Activated CD4-positive, alpha-beta T cell treated with anti-CD3 and anti-CD28 coated beads for 36 hours (primary cell): ENCODE results near the gene ZBTB40. TPM values are rescaled to one million over a fixed set of nuclear protein-coding genes. Genes with fewer than 3 reads are reported as not detected.

ENCODE experiments used
- ATAC-seq: fragments of 200-7000 bp; cut with Tn5 transposase; one replicate; pipeline ENCODE4 v1.10.0; 2021; ENCODE audit warnings: mild to moderate bottlenecking, moderate library complexity
- CTCF ChIA-PET: fragments of 350-600 bp; sonication (Branson Sonifier 250); formaldehyde crosslinking; loops from one replicate; lab custom pipeline; 2021; ENCODE audit warnings: antibody characterized with exemption; lab: Charles Lee
- POLR2A ChIA-PET: fragments of 350-600 bp; sonication (Branson Sonifier 250); formaldehyde crosslinking; loops from one replicate; lab custom pipeline; 2021; ENCODE audit warnings: antibody characterized with exemption, inconsistent platforms; lab: Charles Lee
- DNase-seq: peaks from one replicate; pipeline ENCODE4 v3.0.0-alpha.2; 2020
- H3K27ac Mint-ChIP-seq: one replicate; pipeline ENCODE4 v1.8.0; 2021; ENCODE audit warnings: mixed read lengths
- H3K27me3 Mint-ChIP-seq: one replicate; pipeline ENCODE4 v1.8.0; 2021; ENCODE audit warnings: mixed read lengths
- H3K36me3 Mint-ChIP-seq: one replicate; pipeline ENCODE4 v1.8.0; 2021; ENCODE audit warnings: low read depth, mixed read lengths
- H3K4me1 Mint-ChIP-seq: one replicate; pipeline ENCODE4 v1.8.0; 2021; ENCODE audit warnings: mixed read lengths
- H3K4me3 Mint-ChIP-seq: one replicate; pipeline ENCODE4 v1.8.0; 2021; ENCODE audit warnings: mild to moderate bottlenecking, moderate library complexity, mixed read lengths
- H3K9me3 Mint-ChIP-seq: one replicate; pipeline ENCODE4 v1.8.0; 2021; ENCODE audit warnings: low read depth, mixed read lengths
- intact Hi-C, 2 experiments: fragments of 100-400 bp; cut with DNase I in 1 of 2; cut with micrococcal nuclease in 1 of 2; formaldehyde crosslinking; loops; one replicate each; pipeline versions ENCODE4 v1.14.2 to v1.15.1; 2022 to 2024; cut with DNase I, micrococcal nuclease
- total RNA-seq, 2 experiments: library from RNA; stranded (reverse); gene quantifications; one replicate each; pipeline ENCODE4 v1.2.3, GENCODE V29; 2021

The ZBTB40 gene
- total RNA-seq, 2 experiments from 2014 or later, result 12.7 to 13.5 TPM

DNA sequence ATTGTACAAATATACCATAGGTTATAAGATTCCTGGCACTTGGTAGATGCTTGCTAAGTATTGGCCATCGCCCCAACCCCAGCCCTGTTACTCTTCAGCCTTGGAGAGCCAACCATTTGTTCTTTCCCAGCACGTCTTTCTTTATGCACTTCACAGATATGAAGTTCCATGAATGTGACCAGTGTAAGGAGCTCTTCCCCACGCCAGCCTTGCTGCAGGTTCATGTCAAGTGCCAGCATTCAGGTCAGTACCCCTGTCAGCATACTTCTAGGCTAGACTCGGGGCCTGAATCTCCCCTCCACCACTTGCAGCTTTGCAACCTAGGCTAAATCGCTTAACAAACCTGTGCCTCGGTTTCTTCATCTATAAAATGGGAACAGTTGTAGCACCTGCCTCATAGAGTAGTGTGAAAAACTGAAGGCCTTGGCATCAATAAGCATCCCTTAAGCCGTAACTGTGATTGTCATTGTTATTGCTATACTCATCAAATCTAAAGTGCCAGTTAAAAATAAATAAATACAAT is 70.6 kb downstream of the ZBTB40 start:
- Mint-ChIP-seq H3K36me3 (peaks cover 37% of the 10 kb centered on the region), H3K27ac (no peak overlapping the region), H3K4me1 (no peaks in the 10 kb centered on the region), H3K27me3 (no peaks in the 10 kb centered on the region), H3K9me3 (no peaks in the 10 kb centered on the region), H3K4me3 (no peak overlapping the region)
- CTCF ChIA-PET, result no interaction called here
- DNase-seq (no peak), ATAC-seq (no peak)
- POLR2A ChIA-PET, result no interaction called here
- intact Hi-C loops, result no loop called here

DNA sequence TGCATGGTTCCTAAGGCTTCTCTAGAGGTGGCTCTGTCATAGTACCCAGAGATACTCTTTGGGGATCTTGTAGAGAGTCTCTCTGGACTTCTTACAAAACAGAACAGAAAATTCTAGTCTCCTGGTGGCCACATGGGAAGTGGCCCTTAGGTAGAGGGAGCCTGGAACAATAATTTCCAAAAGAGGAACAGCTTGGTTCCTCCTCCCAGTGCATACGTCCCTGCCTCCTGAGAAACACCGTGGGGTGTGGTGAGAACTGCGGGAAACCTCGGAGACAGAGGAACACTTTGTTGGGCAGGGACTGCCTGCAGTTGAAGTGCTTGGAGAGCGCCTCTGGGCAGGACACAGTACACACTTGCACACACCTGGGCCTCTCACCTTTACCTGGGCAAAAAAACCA is 72.8 kb downstream of the ZBTB40 start:
- H3K27me3 Mint-ChIP-seq, result no peaks in the 10 kb centered on the region
- ChIA-PET POLR2A (no interaction called here), CTCF (no interaction called here)
- ATAC-seq, result no peak
- DNase-seq, result no peak
- peaks cover 28% of the 10 kb centered on the region for H3K36me3 Mint-ChIP-seq
- no peak overlapping the region for H3K27ac Mint-ChIP-seq
- H3K4me1 Mint-ChIP-seq, result no peaks in the 10 kb centered on the region
- no peaks in the 10 kb centered on the region for H3K9me3 Mint-ChIP-seq
- intact Hi-C loops, result no loop called here
- H3K4me3 Mint-ChIP-seq, result no peak overlapping the region

DNA sequence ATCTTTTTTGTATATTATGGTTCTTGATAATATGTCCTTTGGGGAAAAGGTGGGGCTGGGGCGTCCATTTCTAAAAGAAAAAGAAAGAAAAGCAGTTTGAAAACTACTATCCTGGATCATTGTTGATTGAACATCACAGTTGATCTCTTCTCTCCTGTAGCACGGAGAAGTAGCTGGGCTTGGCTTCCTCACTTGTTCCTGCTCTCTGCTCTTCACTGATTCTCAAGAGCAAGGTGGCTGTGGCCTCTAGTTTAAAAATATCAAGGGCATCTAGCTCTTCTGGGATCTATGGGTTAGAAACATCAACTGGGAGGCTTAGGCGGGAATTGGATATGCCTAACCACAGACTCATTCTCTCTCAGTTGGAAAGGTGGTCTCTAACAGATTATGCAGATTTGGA is 73.6 kb downstream of the ZBTB40 start:
- intact Hi-C loops, result no loop called here
- CTCF ChIA-PET, result no interaction called here
- DNase-seq (no peak), ATAC-seq (no peak)
- H3K4me1 Mint-ChIP-seq, result no peaks in the 10 kb centered on the region
- H3K9me3 Mint-ChIP-seq, result no peaks in the 10 kb centered on the region
- H3K27ac Mint-ChIP-seq, result no peak overlapping the region
- no peak overlapping the region for H3K4me3 Mint-ChIP-seq
- peaks cover 29% of the 10 kb centered on the region for H3K36me3 Mint-ChIP-seq
- no peaks in the 10 kb centered on the region for H3K27me3 Mint-ChIP-seq
- POLR2A ChIA-PET, result no interaction called here

DNA sequence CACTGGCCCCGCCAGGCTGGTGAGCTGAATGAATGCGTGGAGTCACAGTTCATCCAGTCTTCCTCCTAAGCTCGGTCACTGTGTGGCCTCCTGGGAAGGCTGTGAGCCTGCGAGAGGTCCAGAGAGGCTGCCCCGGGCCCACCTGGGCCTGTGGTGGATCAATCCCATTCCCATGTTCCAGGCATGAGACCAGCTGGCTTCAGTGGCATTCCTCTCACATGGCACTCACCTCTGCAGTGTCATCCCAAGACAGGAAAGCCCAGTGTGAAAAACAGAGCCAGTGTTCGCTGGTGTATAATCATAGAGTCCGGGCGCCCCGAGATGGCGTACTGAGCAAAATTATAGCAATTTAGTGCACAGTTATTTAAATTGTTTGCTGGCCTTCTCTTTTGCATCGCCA is 74.0 kb downstream of the ZBTB40 start:
- ChIA-PET POLR2A (no interaction called here), CTCF (no interaction called here)
- ATAC-seq (no peak), DNase-seq (no peak)
- Mint-ChIP-seq H3K27me3 (no peaks in the 10 kb centered on the region), H3K36me3 (peaks cover 28% of the 10 kb centered on the region), H3K4me3 (no peak overlapping the region), H3K9me3 (no peaks in the 10 kb centered on the region), H3K4me1 (no peaks in the 10 kb centered on the region), H3K27ac (no peak overlapping the region)
- intact Hi-C loops, result no loop called here

DNA sequence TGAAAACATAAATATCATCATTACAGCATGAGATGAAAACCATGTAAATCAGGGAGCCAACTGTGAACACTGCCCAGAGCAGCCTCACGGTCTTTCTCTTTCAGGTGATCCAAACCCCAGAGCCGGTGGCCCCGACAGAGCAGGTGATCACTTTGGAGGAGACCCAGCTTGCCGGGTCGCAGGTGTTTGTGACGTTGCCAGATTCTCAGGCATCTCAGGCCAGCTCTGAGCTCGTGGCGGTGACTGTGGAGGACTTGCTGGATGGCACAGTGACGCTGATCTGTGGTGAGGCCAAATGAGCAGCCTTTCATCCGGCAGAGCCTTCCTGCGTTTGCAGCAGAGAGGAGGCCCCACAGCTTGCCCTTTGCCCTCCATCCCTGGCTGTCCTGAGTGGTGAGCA is 74.4 kb downstream of the ZBTB40 start:
- Mint-ChIP-seq H3K4me3 (no peak overlapping the region), H3K27ac (no peak overlapping the region), H3K9me3 (no peaks in the 10 kb centered on the region), H3K27me3 (no peaks in the 10 kb centered on the region), H3K36me3 (peaks cover 27% of the 10 kb centered on the region), H3K4me1 (no peaks in the 10 kb centered on the region)
- intact Hi-C loops, result no loop called here
- DNase-seq, result no peak
- CTCF ChIA-PET, result no interaction called here
- no peak for ATAC-seq
- POLR2A ChIA-PET, result no interaction called here

DNA sequence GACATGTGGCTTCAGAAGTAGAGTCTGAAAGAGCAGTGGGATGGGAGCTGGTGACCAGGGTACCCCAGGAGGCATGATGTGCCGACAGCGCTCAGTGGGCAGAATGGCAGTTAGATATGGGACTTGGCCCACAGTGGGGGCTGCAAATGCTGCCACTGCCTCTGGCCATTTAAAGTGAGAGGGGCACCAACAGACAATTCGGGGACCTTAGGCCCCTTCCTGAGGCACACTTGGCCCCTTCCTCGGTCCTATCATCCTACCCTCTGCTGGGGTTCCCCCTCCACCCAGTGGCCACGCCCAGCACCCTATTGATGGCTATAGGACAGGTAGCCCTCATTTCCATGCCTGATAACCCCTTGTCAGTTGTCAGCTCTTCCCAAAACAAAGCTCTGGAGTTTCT is 75.0 kb downstream of the ZBTB40 start:
- DNase-seq (no peak), ATAC-seq (no peak)
- ChIA-PET CTCF (no interaction called here), POLR2A (interaction anchor here (0.6 kb wide), 1 partner anchor 864 kb away, joined by 3 read pairs; no protein-coding TSS in a partner anchor)
- no peak overlapping the region for H3K4me3 Mint-ChIP-seq
- H3K27ac Mint-ChIP-seq, result no peak overlapping the region
- intact Hi-C loops, result no loop called here
- no peaks in the 10 kb centered on the region for H3K27me3 Mint-ChIP-seq
- no peaks in the 10 kb centered on the region for H3K9me3 Mint-ChIP-seq
- H3K4me1 Mint-ChIP-seq, result no peaks in the 10 kb centered on the region
- H3K36me3 Mint-ChIP-seq, result peaks cover 27% of the 10 kb centered on the region

DNA sequence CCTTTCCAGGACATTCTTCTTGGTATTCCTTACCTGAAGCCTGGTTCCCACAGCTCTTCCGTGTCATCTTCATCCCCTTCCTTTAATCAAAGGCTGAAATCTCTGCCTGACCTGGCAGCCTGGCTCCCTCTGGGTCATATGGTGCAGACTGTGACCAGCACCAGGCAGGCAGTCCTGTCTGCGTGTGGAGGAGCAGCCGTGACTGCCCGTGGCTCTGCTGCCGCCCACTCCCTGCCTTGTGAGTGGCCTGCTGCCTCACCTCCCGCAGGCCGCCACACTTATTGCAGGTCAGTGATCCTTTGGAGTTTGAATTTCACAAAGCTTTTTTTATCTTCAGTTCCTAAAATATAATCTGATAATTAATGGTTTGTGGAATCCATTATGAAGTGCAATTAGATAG is 75.5 kb downstream of the ZBTB40 start:
- no peak for ATAC-seq
- peaks cover 24% of the 10 kb centered on the region for H3K36me3 Mint-ChIP-seq

DNA sequence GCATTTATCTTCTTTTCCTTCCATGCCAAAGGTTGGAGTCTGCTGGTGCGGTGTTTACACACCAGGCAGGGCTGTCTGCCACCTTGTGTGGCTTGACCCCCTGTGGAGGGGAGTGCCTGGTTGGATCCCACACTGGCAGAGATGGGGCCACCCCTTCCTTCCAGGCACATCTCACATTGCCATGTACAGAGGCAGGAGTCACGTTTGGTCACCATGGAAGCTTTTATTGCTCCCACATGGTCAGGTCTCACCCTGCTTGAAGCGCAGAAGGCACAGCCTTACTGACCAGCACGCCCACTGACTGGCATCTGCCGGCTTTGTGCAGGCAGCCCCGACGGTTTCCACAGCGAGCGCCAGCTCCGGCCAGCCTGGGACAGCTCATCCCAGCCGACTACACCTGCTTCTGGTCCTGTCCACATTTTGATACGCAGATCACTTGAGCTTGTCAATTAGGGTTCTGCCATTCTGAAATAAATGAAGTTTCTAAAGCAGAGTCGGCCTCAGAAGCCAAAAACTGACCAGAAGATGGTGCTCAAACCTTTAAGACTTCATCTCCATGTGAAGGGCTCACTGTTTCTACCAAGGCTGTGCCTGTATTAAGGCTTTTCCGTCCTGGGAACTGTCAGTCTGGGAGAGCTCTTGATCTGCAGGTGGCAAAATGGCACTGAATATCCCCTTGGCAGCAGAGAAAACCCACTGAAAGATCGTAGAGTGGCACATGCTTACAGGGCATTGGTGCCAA is 76.1 kb downstream of the ZBTB40 start:
- H3K4me1 Mint-ChIP-seq, result no peaks in the 10 kb centered on the region
- ChIA-PET POLR2A (no interaction called here), CTCF (interaction anchor here (0.5 to 0.6 kb wide), 2 partner anchors 147 to 206 kb away, joined by 3 read pairs; no protein-coding TSS in a partner anchor)
- H3K4me3 Mint-ChIP-seq, result no peak overlapping the region
- no peak for ATAC-seq
- DNase-seq, result no peak
- no peak overlapping the region for H3K27ac Mint-ChIP-seq
- H3K27me3 Mint-ChIP-seq, result no peaks in the 10 kb centered on the region
- H3K36me3 Mint-ChIP-seq, result peaks cover 20% of the 10 kb centered on the region
- intact Hi-C loops, result no loop called here
- no peaks in the 10 kb centered on the region for H3K9me3 Mint-ChIP-seq

More for the DNA sequence above, 75.5 kb downstream of the ZBTB40 start:
- CTCF ChIA-PET, result interaction anchor here (0.5 kb wide), 1 partner anchor 146 kb away, joined by 3 read pairs; no protein-coding TSS in a partner anchor
- Mint-ChIP-seq H3K27me3 (no peaks in the 10 kb centered on the region), H3K4me1 (no peaks in the 10 kb centered on the region), H3K9me3 (no peaks in the 10 kb centered on the region), H3K27ac (no peak overlapping the region), H3K4me3 (no peak overlapping the region)
- DNase-seq, result no peak
- intact Hi-C loops, result no loop called here
- POLR2A ChIA-PET, result interaction anchor here (0.6 kb wide), 1 partner anchor 863 kb away, joined by 3 read pairs; no protein-coding TSS in a partner anchor

DNA sequence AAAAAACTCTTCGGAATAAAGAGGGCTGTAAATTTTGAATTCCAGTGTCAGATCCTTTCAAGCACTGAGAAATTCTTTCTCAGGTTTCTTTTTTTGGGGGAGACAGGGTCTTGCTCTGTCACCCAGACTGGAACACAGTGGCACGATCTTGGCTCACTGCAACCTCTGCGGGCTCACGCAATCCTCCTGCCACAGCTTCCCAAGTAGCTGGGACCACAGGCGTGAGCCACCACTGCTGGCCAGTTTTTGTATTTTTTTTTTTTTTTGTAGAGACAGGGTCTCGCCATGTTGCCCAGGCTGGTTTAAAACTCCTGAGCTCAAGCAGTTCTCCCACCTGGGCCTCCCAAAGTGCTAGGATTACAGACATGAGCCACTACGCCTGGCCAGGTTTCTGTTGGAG is 76.8 kb downstream of the ZBTB40 start:
- H3K9me3 Mint-ChIP-seq, result no peaks in the 10 kb centered on the region
- no peak overlapping the region for H3K27ac Mint-ChIP-seq
- H3K4me3 Mint-ChIP-seq, result no peak overlapping the region
- intact Hi-C loops, result no loop called here
- H3K27me3 Mint-ChIP-seq, result no peaks in the 10 kb centered on the region
- ChIA-PET CTCF (no interaction called here), POLR2A (no interaction called here)
- ATAC-seq, result no peak
- peaks cover 17% of the 10 kb centered on the region for H3K36me3 Mint-ChIP-seq
- no peak for DNase-seq
- H3K4me1 Mint-ChIP-seq, result no peaks in the 10 kb centered on the region

DNA sequence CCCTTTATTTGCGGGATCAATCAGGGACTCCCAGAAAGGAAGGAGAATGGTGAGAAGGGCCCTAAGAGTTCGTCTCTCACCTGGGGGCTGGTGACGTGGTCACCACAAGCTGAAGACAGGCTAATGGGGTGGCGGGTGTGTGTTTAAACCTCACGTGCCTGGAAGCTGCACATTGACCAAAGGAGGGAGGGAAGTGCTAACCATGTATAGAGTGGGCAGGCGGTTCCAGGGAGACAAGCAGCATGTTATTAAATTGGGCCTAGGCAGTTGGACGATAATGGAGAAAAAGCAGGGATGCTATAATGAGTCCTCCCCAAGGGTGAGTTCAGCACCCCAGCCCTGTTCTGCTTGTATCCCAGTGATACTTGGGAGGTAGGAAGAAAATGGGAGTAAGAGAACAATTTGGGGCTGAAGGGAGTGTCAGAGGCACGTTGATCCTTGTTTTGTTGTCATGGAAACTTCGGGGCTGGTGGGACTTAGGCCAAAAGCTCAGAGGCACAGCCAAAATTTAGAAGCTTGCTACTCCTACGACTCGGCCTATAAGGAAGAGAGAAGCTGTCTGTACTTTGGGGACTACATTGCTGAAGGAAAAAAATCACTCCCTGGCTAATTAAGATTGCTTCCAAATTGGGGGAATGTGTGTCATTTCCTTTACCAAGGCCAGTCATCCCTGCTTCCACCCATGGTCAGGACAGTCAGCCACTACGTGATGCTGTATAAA is 78.4 kb downstream of the ZBTB40 start:
- Mint-ChIP-seq H3K27ac (no peak overlapping the region), H3K4me1 (no peaks in the 10 kb centered on the region), H3K4me3 (no peak overlapping the region), H3K9me3 (no peaks in the 10 kb centered on the region), H3K36me3 (peaks cover 9% of the 10 kb centered on the region), H3K27me3 (no peaks in the 10 kb centered on the region)
- ChIA-PET CTCF (interaction anchor here (0.7 kb wide), 1 partner anchor 655 kb away, joined by 3 read pairs; no protein-coding TSS in a partner anchor), POLR2A (no interaction called here)
- DNase-seq (no peak), ATAC-seq (no peak)
- intact Hi-C loops, result no loop called here

DNA sequence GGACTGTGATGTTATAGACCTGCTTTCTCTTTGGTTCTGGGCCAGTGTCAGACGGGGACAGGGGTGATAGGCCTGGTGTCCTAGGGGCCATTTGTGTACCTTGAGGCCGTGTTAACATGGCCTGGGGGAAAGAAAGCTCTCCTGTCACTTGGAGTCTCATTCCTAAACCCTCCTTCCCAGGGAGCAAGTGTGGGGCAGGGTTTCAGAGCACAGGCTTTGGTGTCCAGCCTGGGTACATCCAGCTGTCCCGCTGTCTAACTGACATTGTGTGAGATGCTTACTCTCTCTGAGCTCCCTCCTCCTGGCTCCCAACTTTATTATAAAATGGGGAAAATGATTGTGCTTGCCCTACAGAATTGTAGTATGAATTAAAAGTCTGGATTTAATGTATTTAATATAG is 79.1 kb downstream of the ZBTB40 start:
- no peak for DNase-seq
- H3K27me3 Mint-ChIP-seq, result no peaks in the 10 kb centered on the region
- CTCF ChIA-PET, result interaction anchor here (0.8 kb wide), 1 partner anchor 18 kb away, joined by 4 read pairs; no protein-coding TSS in a partner anchor
- H3K36me3 Mint-ChIP-seq, result peaks cover 6% of the 10 kb centered on the region
- H3K9me3 Mint-ChIP-seq, result no peaks in the 10 kb centered on the region
- H3K4me3 Mint-ChIP-seq, result no peak overlapping the region
- no peak for ATAC-seq
- intact Hi-C loops, result no loop called here
- no peaks in the 10 kb centered on the region for H3K4me1 Mint-ChIP-seq
- POLR2A ChIA-PET, result no interaction called here
- no peak overlapping the region for H3K27ac Mint-ChIP-seq
